Glomerular visceral epithelial cell (primary cell): ENCODE results near the gene SDSL.
A peak's percentile ranks its signal among the peaks of the same experiment; 100 is the strongest.

Source experiments
- DNase-seq: peaks from one replicate; pipeline ENCODE4 v3.0.0-alpha.2; 2016; ENCODE audit errors: extremely low spot score

SDSL gene

DNA sequence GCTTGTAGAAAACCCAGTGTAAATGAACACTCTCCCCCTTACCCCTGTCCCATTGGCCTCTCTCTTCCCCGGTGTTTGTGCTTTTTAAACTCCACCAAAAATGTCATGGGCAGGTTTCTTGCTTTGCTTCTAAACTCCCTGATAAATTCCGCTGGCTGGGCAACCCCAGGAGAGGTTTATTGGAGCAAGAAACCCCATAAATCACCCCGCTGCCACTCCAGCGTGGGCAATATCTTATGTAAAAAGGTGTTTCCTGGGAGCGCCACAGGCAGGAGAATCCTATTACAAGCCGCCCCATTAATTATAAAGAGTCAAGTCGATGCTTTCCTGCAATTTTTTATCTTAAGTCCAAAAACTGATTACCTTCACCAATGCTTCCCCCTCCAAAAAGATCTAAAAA is 26.7 kb downstream of the SDSL start:
- DNase-seq: no peak

GRCh38 chr12:113449299-113449698 is 27.1 kb downstream of the SDSL start:
- no peak for DNase-seq

GRCh38 chr12:113449839-113450238 is 27.7 kb downstream of the SDSL start:
- DNase-seq: no peak

GRCh38 chr12:113452458-113452857 is 30.3 kb downstream of the SDSL start:
- DNase-seq: no peak

DNA sequence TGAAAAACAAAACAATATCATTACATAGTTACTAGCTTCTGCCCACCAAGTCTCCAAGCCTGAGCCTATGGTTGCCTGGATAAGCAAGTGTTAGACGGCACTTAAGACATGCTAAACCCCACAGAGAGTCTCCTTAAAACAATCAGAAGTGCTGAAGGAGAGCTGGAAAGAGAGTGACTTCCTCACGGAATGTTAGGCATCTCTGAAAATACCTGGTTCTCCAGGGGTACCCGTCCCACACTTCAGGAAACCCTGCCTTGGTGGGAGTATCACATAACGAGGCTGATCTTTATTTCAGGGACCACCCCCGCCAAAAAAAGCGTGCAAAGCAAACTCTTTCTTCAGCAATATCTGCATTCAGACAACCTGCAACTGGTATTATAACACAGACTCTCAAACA is 31.1 kb downstream of the SDSL start:
- DNase-seq: no peak

DNA sequence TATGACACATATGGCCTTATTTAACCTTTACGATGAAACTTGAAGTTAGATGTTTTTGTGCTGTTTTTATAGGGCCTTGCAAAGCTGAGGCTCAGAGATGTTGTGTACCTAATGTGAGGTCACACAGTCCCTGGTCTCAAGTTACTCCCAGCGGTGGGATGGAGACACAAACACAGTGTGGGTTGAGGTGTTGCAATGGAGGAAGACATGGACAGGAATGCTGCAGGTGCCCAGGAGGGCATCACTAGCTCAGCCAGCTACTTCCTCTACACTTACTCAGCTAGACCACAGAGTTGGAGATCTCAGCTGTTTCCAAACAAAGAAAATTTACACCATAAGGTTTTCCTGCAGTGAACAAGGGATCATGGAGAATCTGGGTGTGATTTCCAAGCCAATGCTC is 34.0 kb downstream of the SDSL start:
- no peak for DNase-seq

GRCh38 chr12:113456761-113457160 is 34.6 kb downstream of the SDSL start:
- DNase-seq: no peak

DNA sequence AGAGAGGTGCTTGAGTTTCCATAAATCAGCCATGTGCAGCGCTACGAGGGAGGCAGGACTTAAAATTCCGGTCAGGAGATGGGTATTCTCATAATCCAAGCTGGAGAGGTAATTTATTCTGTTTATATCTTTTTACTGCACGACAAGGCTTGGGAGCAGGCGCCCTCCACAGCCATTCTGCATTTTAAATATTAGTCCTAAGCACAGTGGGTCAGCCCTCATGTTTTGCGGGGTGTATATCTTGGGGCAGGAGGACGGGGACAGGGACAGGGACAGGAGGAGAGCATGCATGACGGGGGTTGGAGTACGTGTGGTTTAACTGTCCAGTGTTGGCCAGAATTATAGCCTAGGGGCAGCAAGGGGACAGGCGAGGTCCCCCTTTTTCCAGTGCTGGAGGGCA is 35.0 kb downstream of the SDSL start:
- no peak for DNase-seq

DNA sequence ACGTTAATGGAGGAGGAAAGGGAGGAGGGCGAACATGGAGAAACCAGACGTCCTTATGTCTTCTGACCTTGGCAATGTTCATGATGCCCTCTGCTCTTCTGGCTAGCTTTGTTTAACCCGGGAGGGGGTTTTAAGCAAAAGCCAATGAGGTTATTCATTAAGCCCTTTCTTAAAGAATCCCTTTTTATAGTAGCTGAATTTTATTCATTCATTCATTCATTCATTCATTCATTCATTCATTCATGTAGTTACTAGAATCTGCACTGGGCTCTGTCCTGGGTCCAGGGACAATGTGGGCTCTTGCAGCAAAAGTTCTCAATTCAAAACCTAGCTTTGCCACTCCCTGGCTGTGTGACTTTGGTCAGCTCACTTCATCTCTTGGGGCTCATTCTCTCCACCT is 35.5 kb downstream of the SDSL start:
- no peak for DNase-seq

DNA sequence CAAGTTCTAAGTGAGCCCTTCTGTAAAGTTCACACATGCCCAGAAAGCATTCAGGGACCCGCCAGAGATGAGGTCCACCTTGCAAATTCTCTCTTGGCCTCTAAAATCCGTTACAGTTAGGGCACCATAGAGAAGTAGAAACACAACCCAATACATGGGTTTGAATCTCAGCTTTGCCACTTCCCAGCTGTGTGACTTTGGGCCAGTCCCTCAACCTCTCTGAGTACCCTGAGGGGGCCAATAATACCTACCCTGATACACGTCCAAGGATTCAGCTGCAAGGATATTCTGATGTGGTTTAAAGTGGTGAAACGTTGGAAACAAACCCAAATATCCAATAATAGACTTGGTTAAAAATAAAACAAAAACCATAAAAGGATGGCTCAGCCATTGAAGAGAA is 37.8 kb downstream of the SDSL start:
- no peak for DNase-seq

- no peak for DNase-seq
These were observed 39.5 kb downstream of the SDSL start for GRCh38 chr12:113461666-113462065.

GRCh38 chr12:113462117-113462774 is 40.1 kb downstream of the SDSL start:
- DNase-seq: peak; percentile 75

DNA sequence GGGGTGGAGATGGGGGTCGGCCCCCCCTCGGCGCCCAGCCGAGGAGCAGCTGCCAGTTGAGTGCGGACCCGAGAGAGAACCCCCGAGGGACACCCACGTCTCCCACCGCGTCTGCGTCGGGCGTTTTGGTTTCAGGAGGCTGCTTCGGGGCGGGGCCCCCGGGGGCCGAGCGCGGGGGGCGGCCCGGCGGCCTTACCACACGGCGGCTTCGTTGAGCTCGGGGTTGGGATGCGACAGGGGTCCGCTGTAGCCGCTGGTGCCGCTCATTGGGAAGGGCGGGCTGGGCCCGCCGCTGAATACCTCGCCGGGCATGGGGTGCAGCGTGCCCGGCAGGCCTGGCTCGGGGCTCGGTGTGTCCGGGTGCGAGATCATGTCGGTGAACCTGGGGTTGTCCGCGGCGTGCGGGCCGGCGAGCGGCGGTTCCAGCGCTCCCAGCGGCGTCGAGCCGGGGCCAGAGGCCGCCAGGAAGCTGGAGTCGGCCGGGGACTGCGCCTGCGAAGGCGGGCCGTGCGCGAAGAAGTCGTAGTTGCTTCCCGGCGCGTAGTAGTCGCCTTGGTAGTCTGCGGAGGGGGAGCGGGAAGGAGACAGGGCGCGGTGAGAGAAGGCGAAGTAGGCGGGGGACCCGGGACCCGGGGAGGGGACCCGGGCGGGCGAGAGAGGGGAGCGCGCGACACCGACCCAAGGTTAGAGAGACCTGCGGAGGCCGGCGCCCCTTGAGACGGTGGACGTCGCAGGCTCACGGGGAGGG is 41.0 kb downstream of the SDSL start:
- no peak for DNase-seq

DNA sequence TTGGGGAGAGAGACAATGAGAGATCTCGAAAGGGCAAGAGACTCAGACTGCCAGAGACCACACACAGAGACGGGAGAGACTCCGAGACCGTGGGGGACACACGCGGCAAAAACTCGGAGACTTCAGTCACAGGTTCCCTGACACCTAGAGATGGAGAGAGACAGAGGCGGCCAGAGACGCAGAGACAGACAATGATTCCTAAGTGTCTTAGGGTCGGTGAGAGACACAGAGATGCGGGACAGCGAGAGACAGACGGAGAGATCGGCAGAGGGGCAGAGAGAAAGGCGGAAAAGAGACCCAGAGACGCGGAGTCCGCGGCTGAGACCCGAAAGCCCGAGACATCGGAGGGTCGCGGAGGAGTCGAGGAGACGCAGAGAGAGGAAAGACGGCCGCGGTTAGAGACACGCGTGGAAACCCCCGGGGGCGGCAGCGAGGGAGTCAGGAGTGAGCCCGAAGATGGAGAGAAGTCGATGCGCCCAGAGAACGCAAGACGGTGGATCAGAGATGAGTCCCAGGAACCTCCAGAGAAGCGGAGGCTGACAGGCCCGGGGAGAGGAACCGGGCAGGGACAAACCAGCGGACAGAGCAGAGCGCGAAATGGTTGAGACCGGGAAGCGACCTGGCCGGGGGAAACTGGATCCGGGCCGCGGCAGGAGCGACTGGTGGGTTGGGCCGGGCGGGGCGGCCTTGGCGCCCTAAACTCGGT is 41.7 kb downstream of the SDSL start:
- DNase-seq: no peak

- no peak for DNase-seq
These were observed 42.2 kb downstream of the SDSL start for GRCh38 chr12:113464452-113464775.

DNA sequence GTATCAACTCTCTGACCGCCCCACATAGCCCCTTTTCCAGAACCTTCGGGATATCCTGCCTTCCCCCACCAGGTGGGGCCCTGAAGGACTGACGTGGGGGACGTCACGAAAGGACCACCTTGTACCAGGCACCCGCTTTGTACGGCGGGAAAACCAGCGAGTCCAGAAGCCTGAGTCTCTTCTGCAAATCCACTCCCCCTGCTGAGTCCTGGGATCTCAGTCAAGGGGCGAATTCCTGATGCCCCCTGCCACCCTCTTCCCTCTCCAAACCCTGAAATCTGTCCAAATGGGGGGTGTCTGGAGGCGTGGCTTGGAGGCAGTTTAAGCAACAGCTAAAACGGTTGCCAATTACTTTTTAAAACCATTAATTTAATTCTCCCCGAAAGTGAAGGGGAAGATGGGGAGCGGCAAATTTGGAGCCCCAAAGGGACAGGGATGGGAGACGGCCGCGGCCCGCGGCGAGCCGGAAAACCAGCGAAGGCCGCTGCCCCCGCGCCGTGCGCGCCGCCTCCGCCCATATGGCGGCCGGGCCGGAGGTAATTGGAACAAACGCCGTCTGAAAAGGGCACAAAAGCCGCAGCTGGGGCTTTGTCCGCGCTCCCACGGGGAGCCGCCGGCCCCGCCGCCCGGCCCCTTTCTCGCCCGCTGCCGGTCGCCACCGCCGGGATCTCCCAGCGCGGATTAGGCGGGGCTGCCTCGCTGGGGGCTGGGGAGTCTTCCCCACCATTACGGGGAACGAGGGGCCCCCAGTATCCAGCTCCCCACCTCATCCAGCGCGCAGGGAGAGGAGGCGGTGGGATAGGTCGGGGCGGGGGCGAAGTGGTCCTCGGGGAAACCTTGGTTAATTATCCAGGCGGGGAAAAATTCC is 42.9 kb downstream of the SDSL start:
- no peak for DNase-seq

DNA sequence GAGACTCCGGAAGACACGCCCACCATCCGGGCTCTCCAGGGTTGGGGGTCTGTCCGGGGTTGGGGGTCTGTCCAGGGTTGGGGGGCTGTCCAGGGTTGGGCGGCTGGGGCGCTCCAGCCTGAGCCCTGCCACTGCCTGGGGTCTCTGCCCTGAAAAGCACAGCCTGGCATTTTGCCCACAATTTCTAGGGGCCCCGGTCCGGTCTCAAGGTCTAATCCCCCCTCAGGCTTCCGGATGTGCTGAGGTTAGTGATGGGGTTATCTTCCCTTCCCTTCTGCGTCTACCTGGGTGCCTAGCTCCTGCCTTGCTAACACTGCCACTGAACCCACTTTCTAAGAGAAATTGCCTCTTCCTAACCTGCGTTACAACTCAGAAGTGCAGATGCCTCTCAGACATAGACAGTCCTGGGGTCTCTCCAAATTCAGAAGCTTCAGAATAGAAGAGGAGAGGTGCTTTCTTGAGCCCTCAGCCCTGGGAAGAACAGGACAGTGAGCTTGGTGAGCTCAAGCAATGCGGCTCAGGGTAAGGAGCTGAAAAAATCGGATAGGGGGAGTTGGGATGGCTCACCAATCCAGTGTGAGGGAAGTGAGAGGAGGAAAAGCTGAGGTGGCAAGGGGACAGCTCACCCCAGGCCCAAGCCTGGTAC is 43.8 kb downstream of the SDSL start:
- no peak for DNase-seq

DNA sequence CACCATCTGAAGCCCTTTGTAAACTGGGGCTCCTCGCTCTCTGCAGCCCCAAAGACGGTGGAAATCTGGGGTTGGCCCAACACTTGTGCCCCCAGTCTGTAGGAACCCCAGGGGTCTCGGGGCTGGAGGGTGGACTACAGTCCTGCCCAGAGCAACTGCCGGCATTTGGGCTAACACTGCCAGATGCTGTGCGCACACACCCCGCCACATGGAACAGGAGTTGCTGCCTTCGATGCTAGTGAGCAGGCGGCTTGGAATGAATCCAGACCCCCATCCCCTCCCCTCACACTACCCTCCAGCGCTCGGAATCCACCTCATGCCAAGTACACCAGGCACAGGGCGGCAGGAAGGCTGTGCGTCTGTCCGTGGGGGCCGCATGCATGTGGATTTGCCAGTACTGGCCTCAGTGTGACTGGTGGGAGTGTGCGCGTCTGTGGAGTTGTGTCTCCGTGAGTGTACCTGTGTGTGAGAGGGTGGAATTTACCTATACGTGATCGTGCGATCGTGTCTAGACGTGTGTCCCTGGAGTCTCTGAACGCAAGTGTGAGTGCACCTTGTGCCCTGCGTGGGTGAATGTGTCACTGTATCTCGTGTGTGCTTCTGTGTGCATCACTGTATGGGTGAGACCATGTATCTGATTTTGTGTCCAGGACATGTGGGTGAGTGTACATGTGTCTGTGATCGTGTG is 44.4 kb downstream of the SDSL start:
- no peak for DNase-seq

DNA sequence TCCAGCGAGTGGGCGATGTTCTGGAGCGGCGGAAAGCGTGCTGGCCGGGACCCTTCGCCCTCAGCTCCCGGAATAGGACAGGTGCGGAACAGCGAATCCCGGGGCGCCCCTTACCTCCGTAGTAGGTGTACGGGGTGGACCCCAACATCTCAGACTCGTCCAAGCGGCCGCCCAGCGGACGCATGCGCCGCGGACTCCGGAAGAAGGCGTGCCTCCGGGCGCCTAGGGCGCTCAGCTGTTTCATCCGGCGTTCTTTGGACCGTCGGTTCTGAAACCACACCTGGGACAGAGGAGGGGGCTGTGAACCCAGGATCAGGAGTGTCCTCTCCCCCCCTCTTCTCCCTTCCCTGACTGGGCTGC is 44.9 kb downstream of the SDSL start:
- DNase-seq: no peak

DNA sequence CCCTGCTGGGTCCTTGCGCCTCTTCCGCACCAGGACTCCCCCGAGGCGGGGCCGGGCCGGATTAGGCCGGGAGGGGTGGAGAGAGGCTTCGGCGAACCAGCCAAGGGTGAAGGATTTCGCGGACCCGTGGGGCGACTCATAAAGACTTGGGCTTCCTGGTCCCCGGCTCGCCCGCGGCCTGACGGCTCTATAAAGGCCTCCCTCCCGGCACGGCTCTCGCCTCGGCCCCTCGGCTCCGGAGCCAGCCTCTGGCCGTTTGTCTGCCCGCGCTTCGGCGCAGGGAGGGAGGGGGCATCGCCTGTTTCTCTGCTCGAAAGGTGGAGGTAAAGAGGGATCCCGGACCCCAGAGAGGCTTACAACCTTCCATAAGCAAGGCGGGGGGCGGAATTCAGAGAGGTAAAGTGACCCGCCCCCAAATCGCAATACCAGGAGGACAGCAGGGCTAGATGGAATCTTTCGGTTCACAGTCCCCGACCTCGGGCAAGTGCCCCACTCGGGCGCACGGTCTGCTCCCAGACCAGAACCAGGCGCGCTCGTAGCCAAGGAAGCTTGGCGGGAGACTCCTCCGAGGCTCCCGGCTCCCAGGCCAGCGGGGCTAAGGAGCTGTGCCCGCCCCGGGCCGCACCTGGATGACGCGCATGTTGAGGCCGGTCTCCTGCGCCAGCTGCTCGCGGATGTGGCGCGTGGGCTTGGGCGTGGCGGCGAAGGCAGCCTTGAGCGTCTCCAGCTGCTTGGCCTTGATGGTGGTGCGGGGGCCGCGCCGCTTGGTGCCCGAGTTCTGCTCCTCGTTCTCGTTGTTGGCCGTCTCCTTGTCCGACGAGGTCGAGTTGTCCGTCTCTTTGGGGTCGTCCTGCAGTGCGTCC is 45.6 kb downstream of the SDSL start:
- no peak for DNase-seq
